HG03139 (cell line): ENCODE measurements around the gene ATP6V1E1.

Experiments used
- ATAC-seq: cut with Tn5 transposase; IDR thresholded peaks from one replicate; pipeline ENCODE4 v1.9.1; 2021; ENCODE audit not compliant: unreplicated experiment

The ATP6V1E1 gene

GRCh38 chr22:17634696-17635095 is 6.1 kb upstream of the ATP6V1E1 start:
- ATAC-seq: no peak

- no peak for ATAC-seq
These were observed 5.4 kb upstream of the ATP6V1E1 start for GRCh38 chr22:17633998-17634323.

GRCh38 chr22:17633217-17633997 is 4.9 kb upstream of the ATP6V1E1 start:
- no peak for ATAC-seq

- no peak for ATAC-seq
These were observed 2.6 kb upstream of the ATP6V1E1 start for GRCh38 chr22:17631076-17631565.

GRCh38 chr22:17629641-17630040 is 1.1 kb upstream of the ATP6V1E1 start:
- ATAC-seq: no peak

GRCh38 chr22:17629173-17629489 is 582 bp upstream of the ATP6V1E1 start:
- no peak for ATAC-seq

- no peak for ATAC-seq
These were observed 566 bp downstream of the ATP6V1E1 start for GRCh38 chr22:17627961-17628405.

GRCh38 chr22:17613280-17613679 is 15.3 kb downstream of the ATP6V1E1 start:
- no peak for ATAC-seq

GRCh38 chr22:17612057-17612456 is 16.5 kb downstream of the ATP6V1E1 start:
- ATAC-seq: no peak

GRCh38 chr22:17607891-17608521 is 20.5 kb downstream of the ATP6V1E1 start:
- no peak for ATAC-seq

GRCh38 chr22:17606496-17606895 is 22.1 kb downstream of the ATP6V1E1 start:
- ATAC-seq: no peak

- ATAC-seq: no peak
These were observed 24.9 kb downstream of the ATP6V1E1 start for GRCh38 chr22:17603668-17604067.

GRCh38 chr22:17601031-17601430 is 27.5 kb downstream of the ATP6V1E1 start:
- ATAC-seq: no peak

- no peak for ATAC-seq
These were observed 30.2 kb downstream of the ATP6V1E1 start for GRCh38 chr22:17598318-17598717.

- no peak for ATAC-seq
These were observed 31.3 kb downstream of the ATP6V1E1 start for GRCh38 chr22:17597217-17597616.

- no peak for ATAC-seq
These were observed 32.3 kb downstream of the ATP6V1E1 start for GRCh38 chr22:17596226-17596625.

- no peak for ATAC-seq
These were observed 36.3 kb downstream of the ATP6V1E1 start for GRCh38 chr22:17592201-17592600.

- no peak for ATAC-seq
These were observed 38.0 kb downstream of the ATP6V1E1 start for GRCh38 chr22:17590586-17590985.

- ATAC-seq: no peak
These were observed 38.7 kb downstream of the ATP6V1E1 start for GRCh38 chr22:17589810-17590375.

GRCh38 chr22:17588606-17589005 is 39.9 kb downstream of the ATP6V1E1 start:
- ATAC-seq: no peak

GRCh38 chr22:17587629-17588028 is 40.9 kb downstream of the ATP6V1E1 start:
- no peak for ATAC-seq

- ATAC-seq: no peak
These were observed 41.6 kb downstream of the ATP6V1E1 start for GRCh38 chr22:17586831-17587440.
